ENCODE measurements around the gene LRRC37A3.
A peak's percentile ranks its signal among the peaks of the same experiment; 100 is the strongest.
"Not testable (repeated sequence)": the region's sequence is repeated elsewhere in the genome, so short reads cannot be mapped to it uniquely, and the experiment has no call there.

Gene LRRC37A3

GRCh38 chr17:64829824-64830630 lies 89.3 kb downstream of the LRRC37A3 start:
- H3K9me3 Mint-ChIP-seq (ENCODE audit: low read depth); H3K27ac Mint-ChIP-seq; H3K4me3 Mint-ChIP-seq; H3K27me3 Mint-ChIP-seq; H3K36me3 Mint-ChIP-seq: not testable (repeated sequence)
- peaks cover 14% of the 10 kb centered on the region for H3K4me1 Mint-ChIP-seq (ENCODE audit: low read depth)

GRCh38 chr17:64829068-64829467 lies 90.2 kb downstream of the LRRC37A3 start:
- not testable (repeated sequence) for H3K27me3 Mint-ChIP-seq; H3K9me3 Mint-ChIP-seq (ENCODE audit: low read depth); H3K36me3 Mint-ChIP-seq; H3K4me3 Mint-ChIP-seq; H3K27ac Mint-ChIP-seq; H3K4me1 Mint-ChIP-seq (ENCODE audit: low read depth)

- H3K27ac Mint-ChIP-seq, H3K36me3 Mint-ChIP-seq: not testable (repeated sequence)
Observed at GRCh38 chr17:64818904-64819303, 100.4 kb downstream of the LRRC37A3 start.

GRCh38 chr17:64815833-64816198 lies 103.5 kb downstream of the LRRC37A3 start:
- not testable (repeated sequence) for H3K36me3 Mint-ChIP-seq; H3K27me3 Mint-ChIP-seq; H3K4me1 Mint-ChIP-seq (ENCODE audit: low read depth); H3K4me3 Mint-ChIP-seq; H3K27ac Mint-ChIP-seq; H3K9me3 Mint-ChIP-seq (ENCODE audit: low read depth)

More at GRCh38 chr17:64818904-64819303, 100.4 kb downstream of the LRRC37A3 start:
- H3K9me3 Mint-ChIP-seq (ENCODE audit: low read depth); H3K4me1 Mint-ChIP-seq (ENCODE audit: low read depth); H3K4me3 Mint-ChIP-seq; H3K27me3 Mint-ChIP-seq: not testable (repeated sequence)

- H3K4me3 Mint-ChIP-seq; H3K27ac Mint-ChIP-seq; H3K36me3 Mint-ChIP-seq; H3K4me1 Mint-ChIP-seq (ENCODE audit: low read depth); H3K27me3 Mint-ChIP-seq; H3K9me3 Mint-ChIP-seq (ENCODE audit: low read depth): not testable (repeated sequence)
Observed at GRCh38 chr17:64814993-64815832, 104.1 kb downstream of the LRRC37A3 start.

GRCh38 chr17:64808178-64808977 lies 110.9 kb downstream of the LRRC37A3 start:
- peak overlapping the region; percentile 82 for H3K27ac Mint-ChIP-seq
- peak overlapping the region; percentile 38 for H3K4me3 Mint-ChIP-seq
- H3K4me1 Mint-ChIP-seq (ENCODE audit: low read depth) = peaks cover 14% of the 10 kb centered on the region
- not testable (repeated sequence) for H3K9me3 Mint-ChIP-seq (ENCODE audit: low read depth); H3K27me3 Mint-ChIP-seq; H3K36me3 Mint-ChIP-seq

Measured in activated naive CD8-positive, alpha-beta T cell (primary cell).